ENCODE measurements around the gene OSBPL6. TPM values are rescaled to one million over a fixed set of nuclear protein-coding genes. Genes with fewer than 3 reads are reported as not detected.

The OSBPL6 gene
- total and polyA plus RNA-seq, 9 of the 15 experiments (the other 6 are each of a cell fraction or from before 2014, with no cell fraction given): 3.4 to 12.7 (median 9.3) TPM

DNA sequence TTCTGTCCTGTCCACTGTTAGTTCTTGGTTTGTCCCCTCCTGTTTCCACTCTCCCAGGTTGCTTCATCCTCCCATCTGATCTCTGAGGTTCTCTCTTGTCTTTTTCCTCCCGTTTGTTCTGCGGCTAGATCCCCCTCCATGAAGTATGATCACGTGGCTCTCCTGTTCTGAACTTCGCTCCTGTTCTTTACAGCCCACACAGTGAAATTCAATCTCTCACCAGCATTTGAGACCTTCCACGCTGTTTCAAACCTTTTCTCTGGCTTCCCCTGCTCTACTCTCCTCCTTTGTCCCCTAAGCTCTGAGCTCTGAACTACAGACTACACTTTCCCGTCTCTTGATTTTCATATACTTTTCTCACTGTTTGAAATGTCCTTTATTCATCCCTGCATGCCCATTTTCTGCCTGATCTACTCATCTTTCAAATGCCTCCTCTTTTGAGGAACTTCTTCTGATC lies 83.5 kb downstream of the OSBPL6 start (continued):
- TF ChIP-seq, protein P1, sequence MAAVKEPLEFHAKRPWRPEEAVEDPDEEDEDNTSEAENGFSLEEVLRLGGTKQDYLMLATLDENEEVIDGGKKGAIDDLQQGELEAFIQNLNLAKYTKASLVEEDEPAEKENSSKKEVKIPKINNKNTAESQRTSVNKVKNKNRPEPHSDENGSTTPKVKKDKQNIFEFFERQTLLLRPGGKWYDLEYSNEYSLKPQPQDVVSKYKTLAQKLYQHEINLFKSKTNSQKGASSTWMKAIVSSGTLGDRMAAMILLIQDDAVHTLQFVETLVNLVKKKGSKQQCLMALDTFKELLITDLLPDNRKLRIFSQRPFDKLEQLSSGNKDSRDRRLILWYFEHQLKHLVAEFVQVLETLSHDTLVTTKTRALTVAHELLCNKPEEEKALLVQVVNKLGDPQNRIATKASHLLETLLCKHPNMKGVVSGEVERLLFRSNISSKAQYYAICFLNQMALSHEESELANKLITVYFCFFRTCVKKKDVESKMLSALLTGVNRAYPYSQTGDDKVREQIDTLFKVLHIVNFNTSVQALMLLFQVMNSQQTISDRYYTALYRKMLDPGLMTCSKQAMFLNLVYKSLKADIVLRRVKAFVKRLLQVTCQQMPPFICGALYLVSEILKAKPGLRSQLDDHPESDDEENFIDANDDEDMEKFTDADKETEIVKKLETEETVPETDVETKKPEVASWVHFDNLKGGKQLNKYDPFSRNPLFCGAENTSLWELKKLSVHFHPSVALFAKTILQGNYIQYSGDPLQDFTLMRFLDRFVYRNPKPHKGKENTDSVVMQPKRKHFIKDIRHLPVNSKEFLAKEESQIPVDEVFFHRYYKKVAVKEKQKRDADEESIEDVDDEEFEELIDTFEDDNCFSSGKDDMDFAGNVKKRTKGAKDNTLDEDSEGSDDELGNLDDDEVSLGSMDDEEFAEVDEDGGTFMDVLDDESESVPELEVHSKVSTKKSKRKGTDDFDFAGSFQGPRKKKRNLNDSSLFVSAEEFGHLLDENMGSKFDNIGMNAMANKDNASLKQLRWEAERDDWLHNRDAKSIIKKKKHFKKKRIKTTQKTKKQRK (IDR thresholded peaks at IDR 0.05; ENCODE audit: borderline replicate concordance, low read depth, low read length): no peak
- TF ChIP-seq DIDO1 (tag; IDR thresholded peaks at IDR 0.05; ENCODE audit: low read depth) (no peak), RFX7 (CRISPR knock-in tag; IDR thresholded peaks at IDR 0.05) (no peak), C11orf30 (IDR thresholded peaks at IDR 0.05; ENCODE audit: low read depth) (no peak), FOSL1 (tag; conservative IDR thresholded peaks at IDR 0.05) (no peak), PHB2 (IDR thresholded peaks at IDR 0.05; ENCODE audit: low read depth) (0 out of 2 replicates have a peak, but pooled peaks have one; percentile 38), DPF2 (IDR thresholded peaks at IDR 0.05) (peak; percentile 59), THRAP3 (IDR thresholded peaks at IDR 0.05; ENCODE audit: borderline replicate concordance) (no peak), KLF10 (CRISPR knock-in tag; IDR thresholded peaks at IDR 0.05) (no peak), ZNF232 (CRISPR knock-in tag; IDR thresholded peaks at IDR 0.05) (no peak), ZNF766 (CRISPR knock-in tag; conservative IDR thresholded peaks at IDR 0.05) (no peak), U2AF1 (optimal IDR thresholded peaks at IDR 0.05; ENCODE audit: low read depth, low read length) (no peak)
- TF ChIP-seq, protein P2, sequence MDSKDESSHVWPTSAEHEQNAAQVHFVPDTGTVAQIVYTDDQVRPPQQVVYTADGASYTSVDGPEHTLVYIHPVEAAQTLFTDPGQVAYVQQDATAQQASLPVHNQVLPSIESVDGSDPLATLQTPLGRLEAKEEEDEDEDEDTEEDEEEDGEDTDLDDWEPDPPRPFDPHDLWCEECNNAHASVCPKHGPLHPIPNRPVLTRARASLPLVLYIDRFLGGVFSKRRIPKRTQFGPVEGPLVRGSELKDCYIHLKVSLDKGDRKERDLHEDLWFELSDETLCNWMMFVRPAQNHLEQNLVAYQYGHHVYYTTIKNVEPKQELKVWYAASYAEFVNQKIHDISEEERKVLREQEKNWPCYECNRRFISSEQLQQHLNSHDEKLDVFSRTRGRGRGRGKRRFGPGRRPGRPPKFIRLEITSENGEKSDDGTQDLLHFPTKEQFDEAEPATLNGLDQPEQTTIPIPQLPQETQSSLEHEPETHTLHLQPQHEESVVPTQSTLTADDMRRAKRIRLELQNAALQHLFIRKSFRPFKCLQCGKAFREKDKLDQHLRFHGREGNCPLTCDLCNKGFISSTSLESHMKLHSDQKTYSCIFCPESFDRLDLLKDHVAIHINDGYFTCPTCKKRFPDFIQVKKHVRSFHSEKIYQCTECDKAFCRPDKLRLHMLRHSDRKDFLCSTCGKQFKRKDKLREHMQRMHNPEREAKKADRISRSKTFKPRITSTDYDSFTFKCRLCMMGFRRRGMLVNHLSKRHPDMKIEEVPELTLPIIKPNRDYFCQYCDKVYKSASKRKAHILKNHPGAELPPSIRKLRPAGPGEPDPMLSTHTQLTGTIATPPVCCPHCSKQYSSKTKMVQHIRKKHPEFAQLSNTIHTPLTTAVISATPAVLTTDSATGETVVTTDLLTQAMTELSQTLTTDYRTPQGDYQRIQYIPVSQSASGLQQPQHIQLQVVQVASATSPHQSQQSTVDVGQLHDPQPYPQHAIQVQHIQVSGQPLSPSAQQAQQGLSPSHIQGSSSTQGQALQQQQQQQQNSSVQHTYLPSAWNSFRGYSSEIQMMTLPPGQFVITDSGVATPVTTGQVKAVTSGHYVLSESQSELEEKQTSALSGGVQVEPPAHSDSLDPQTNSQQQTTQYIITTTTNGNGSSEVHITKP (IDR thresholded peaks at IDR 0.05; ENCODE audit: partially characterized antibody): peak; percentile 14
- TF ChIP-seq, protein P3, sequence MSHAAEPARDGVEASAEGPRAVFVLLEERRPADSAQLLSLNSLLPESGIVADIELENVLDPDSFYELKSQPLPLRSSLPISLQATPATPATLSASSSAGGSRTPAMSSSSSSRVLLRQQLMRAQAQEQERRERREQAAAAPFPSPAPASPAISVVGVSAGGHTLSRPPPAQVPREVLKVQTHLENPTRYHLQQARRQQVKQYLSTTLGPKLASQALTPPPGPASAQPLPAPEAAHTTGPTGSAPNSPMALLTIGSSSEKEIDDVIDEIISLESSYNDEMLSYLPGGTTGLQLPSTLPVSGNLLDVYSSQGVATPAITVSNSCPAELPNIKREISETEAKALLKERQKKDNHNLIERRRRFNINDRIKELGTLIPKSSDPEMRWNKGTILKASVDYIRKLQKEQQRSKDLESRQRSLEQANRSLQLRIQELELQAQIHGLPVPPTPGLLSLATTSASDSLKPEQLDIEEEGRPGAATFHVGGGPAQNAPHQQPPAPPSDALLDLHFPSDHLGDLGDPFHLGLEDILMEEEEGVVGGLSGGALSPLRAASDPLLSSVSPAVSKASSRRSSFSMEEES (CRISPR knock-in tag; IDR thresholded peaks at IDR 0.05): peak; percentile 78
- TF ChIP-seq, protein P4, sequence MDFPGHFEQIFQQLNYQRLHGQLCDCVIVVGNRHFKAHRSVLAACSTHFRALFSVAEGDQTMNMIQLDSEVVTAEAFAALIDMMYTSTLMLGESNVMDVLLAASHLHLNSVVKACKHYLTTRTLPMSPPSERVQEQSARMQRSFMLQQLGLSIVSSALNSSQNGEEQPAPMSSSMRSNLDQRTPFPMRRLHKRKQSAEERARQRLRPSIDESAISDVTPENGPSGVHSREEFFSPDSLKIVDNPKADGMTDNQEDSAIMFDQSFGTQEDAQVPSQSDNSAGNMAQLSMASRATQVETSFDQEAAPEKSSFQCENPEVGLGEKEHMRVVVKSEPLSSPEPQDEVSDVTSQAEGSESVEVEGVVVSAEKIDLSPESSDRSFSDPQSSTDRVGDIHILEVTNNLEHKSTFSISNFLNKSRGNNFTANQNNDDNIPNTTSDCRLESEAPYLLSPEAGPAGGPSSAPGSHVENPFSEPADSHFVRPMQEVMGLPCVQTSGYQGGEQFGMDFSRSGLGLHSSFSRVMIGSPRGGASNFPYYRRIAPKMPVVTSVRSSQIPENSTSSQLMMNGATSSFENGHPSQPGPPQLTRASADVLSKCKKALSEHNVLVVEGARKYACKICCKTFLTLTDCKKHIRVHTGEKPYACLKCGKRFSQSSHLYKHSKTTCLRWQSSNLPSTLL (IDR thresholded peaks at IDR 0.05): 0 out of 2 replicates have a peak, but pooled peaks have one; percentile 33
- TF ChIP-seq, protein P5, sequence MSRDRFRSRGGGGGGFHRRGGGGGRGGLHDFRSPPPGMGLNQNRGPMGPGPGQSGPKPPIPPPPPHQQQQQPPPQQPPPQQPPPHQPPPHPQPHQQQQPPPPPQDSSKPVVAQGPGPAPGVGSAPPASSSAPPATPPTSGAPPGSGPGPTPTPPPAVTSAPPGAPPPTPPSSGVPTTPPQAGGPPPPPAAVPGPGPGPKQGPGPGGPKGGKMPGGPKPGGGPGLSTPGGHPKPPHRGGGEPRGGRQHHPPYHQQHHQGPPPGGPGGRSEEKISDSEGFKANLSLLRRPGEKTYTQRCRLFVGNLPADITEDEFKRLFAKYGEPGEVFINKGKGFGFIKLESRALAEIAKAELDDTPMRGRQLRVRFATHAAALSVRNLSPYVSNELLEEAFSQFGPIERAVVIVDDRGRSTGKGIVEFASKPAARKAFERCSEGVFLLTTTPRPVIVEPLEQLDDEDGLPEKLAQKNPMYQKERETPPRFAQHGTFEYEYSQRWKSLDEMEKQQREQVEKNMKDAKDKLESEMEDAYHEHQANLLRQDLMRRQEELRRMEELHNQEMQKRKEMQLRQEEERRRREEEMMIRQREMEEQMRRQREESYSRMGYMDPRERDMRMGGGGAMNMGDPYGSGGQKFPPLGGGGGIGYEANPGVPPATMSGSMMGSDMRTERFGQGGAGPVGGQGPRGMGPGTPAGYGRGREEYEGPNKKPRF (IDR thresholded peaks at IDR 0.05; ENCODE audit: low read depth, low read length): no peak
